HepG2 (cell line): Measurements from ENCODE around the gene CXCR5.

Experiments used
- CENPT ChIP-seq: sonication (generic); formaldehyde crosslinking; IDR thresholded peaks from 2 replicates; pipeline ENCODE4 v1.8.0; 2022; ENCODE audit warnings: low read depth, mild to moderate bottlenecking, moderate library complexity, missing genetic modification reagents
- CTCF ChIP-seq: sonication (generic); formaldehyde crosslinking; IDR thresholded peaks from 2 replicates; pipeline ENCODE4 v1.5.0; 2020; ENCODE audit warnings: mild to moderate bottlenecking, missing genetic modification reagents, moderate library complexity
- FOXA1 ChIP-seq, 2 experiments: fragments of 450-650 bp in 1 of 2; sonication (generic) in 1 of 2; formaldehyde crosslinking in 1 of 2; IDR thresholded peaks; 2 replicates each; pipeline versions ENCODE4 v1.4.0 to v1.6.1; 2016 to 2020; ENCODE audit warnings: missing genetic modification reagents in 1 of 2
- JUND ChIP-seq: sonication (generic); formaldehyde crosslinking; IDR thresholded peaks from 2 replicates; pipeline ENCODE4 v1.8.0; 2022; ENCODE audit warnings: mild to moderate bottlenecking, missing genetic modification reagents
- NR2C2 ChIP-seq: sonication (generic); formaldehyde crosslinking; IDR thresholded peaks from 2 replicates; pipeline ENCODE4 v1.4.0; 2020; ENCODE audit warnings: missing genetic modification reagents, mild to moderate bottlenecking, moderate library complexity, borderline replicate concordance
- NR3C1 ChIP-seq: sonication (generic); formaldehyde crosslinking; IDR thresholded peaks from 2 replicates; pipeline ENCODE4 v1.4.0; 2020; ENCODE audit warnings: missing genetic modification reagents
- PRDM10 ChIP-seq: sonication (generic); formaldehyde crosslinking; IDR thresholded peaks from 2 replicates; pipeline ENCODE4 v1.4.0; 2020; ENCODE audit warnings: low read depth, missing genetic modification reagents
- ZNF530 ChIP-seq: sonication (generic); formaldehyde crosslinking; IDR thresholded peaks from 2 replicates; pipeline ENCODE4 v1.5.0; 2020; ENCODE audit warnings: low read depth, mild to moderate bottlenecking, missing genetic modification reagents
- TF ChIP-seq, protein P1 (sequence below): sonication (generic); formaldehyde crosslinking; IDR thresholded peaks from 2 replicates; pipeline ENCODE4 v1.4.0; 2020; ENCODE audit warnings: missing genetic modification reagents
- TF ChIP-seq, protein P2 (sequence below), 2 experiments: IDR thresholded peaks; 2 replicates each; pipeline ENCODE4 v1.6.1; 2011 to 2012; ENCODE audit warnings: low read length in 2 of 2, borderline replicate concordance in 1 of 2, low read depth in 1 of 2, mild to moderate bottlenecking in 1 of 2, moderate library complexity in 1 of 2

GRCh38 chr11:118917481-118918127, 33.9 kb downstream of the CXCR5 start:
- TF ChIP-seq FOXA1 (IDR thresholded peaks at IDR 0.05) (no peak), FOXA1 (CRISPR knock-in tag; IDR thresholded peaks at IDR 0.05) (no peak), JUND (CRISPR knock-in tag) (no peak), NR3C1 (CRISPR knock-in tag) (no peak), PRDM10 (no peak), CTCF (no peak), ZNF530 (no peak), NR2C2 (CRISPR knock-in tag) (peak; percentile 71; the same call in 1 of the 2 replicates), CENPT (CRISPR knock-in tag) (no peak)
- TF ChIP-seq, protein P1, sequence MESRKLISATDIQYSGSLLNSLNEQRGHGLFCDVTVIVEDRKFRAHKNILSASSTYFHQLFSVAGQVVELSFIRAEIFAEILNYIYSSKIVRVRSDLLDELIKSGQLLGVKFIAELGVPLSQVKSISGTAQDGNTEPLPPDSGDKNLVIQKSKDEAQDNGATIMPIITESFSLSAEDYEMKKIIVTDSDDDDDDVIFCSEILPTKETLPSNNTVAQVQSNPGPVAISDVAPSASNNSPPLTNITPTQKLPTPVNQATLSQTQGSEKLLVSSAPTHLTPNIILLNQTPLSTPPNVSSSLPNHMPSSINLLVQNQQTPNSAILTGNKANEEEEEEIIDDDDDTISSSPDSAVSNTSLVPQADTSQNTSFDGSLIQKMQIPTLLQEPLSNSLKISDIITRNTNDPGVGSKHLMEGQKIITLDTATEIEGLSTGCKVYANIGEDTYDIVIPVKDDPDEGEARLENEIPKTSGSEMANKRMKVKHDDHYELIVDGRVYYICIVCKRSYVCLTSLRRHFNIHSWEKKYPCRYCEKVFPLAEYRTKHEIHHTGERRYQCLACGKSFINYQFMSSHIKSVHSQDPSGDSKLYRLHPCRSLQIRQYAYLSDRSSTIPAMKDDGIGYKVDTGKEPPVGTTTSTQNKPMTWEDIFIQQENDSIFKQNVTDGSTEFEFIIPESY (CRISPR knock-in tag): no peak
- TF ChIP-seq, protein P2, sequence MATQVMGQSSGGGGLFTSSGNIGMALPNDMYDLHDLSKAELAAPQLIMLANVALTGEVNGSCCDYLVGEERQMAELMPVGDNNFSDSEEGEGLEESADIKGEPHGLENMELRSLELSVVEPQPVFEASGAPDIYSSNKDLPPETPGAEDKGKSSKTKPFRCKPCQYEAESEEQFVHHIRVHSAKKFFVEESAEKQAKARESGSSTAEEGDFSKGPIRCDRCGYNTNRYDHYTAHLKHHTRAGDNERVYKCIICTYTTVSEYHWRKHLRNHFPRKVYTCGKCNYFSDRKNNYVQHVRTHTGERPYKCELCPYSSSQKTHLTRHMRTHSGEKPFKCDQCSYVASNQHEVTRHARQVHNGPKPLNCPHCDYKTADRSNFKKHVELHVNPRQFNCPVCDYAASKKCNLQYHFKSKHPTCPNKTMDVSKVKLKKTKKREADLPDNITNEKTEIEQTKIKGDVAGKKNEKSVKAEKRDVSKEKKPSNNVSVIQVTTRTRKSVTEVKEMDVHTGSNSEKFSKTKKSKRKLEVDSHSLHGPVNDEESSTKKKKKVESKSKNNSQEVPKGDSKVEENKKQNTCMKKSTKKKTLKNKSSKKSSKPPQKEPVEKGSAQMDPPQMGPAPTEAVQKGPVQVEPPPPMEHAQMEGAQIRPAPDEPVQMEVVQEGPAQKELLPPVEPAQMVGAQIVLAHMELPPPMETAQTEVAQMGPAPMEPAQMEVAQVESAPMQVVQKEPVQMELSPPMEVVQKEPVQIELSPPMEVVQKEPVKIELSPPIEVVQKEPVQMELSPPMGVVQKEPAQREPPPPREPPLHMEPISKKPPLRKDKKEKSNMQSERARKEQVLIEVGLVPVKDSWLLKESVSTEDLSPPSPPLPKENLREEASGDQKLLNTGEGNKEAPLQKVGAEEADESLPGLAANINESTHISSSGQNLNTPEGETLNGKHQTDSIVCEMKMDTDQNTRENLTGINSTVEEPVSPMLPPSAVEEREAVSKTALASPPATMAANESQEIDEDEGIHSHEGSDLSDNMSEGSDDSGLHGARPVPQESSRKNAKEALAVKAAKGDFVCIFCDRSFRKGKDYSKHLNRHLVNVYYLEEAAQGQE (IDR thresholded peaks at IDR 0.05; ENCODE audit: borderline replicate concordance in 1 of 2, low read depth in 1 of 2, low read length in 2 of 2): no peak
